Adipocyte (in vitro differentiated cells): ENCODE results near the gene DEFB132.

ENCODE experiments used
- DNase-seq: peaks from one replicate; pipeline ENCODE4 v3.0.0-alpha.2; 2015; ENCODE audit warnings: low read depth
- H3K27me3 ChIP-seq: replicated peaks from 2 replicates; pipeline ENCODE4 v1.7.0; 2013; ENCODE audit warnings: mild to moderate bottlenecking, low read length, moderate library complexity; ENCODE audit not compliant: control insufficient read depth, insufficient read depth
- H3K36me3 ChIP-seq: 2 replicates; pipeline ENCODE4 v1.7.0; 2013; ENCODE audit warnings: low read length, mild to moderate bottlenecking, moderate library complexity; ENCODE audit not compliant: control insufficient read depth, insufficient read depth, severe bottlenecking
- H3K4me1 ChIP-seq: 2 replicates; pipeline ENCODE4 v1.7.0; 2013; ENCODE audit warnings: mild to moderate bottlenecking, low read length, moderate library complexity; ENCODE audit not compliant: control insufficient read depth, insufficient read depth
- H3K4me3 ChIP-seq: 2 replicates; pipeline ENCODE4 v1.7.0; 2013; ENCODE audit warnings: mild to moderate bottlenecking, low read length, moderate library complexity
- H3K9ac ChIP-seq: 2 replicates; pipeline ENCODE4 v1.7.0; 2013; ENCODE audit warnings: mild to moderate bottlenecking, low read length, moderate library complexity
- H3K9me3 ChIP-seq: 2 replicates; pipeline ENCODE4 v1.7.0; 2013; ENCODE audit warnings: mild to moderate bottlenecking, low read length, moderate library complexity; ENCODE audit not compliant: control insufficient read depth

The DEFB132 gene

DNA sequence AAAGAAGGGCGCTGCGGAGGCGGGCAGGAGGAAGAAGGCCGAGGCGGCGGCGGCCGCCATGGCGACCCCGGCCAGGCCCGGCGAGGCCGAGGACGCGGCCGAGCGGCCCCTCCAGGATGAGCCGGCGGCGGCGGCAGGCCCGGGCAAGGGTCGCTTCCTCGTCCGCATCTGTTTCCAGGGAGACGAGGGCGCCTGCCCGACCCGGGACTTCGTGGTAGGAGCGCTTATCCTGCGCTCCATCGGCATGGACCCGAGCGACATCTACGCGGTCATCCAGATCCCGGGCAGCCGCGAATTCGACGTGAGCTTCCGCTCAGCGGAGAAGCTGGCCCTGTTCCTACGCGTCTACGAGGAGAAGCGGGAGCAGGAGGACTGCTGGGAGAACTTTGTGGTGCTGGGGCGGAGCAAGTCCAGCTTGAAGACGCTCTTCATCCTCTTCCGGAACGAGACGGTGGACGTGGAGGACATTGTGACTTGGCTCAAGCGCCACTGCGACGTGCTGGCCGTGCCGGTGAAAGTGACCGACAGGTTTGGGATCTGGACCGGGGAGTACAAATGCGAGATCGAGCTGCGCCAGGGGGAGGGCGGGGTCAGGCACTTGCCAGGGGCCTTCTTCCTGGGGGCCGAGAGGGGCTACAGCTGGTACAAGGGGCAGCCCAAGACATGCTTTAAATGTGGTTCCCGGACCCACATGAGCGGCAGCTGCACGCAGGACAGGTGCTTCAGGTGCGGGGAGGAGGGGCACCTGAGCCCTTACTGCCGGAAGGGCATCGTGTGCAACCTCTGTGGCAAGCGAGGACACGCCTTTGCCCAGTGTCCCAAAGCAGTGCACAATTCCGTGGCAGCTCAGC, 40.6 kb downstream of the DEFB132 start:
- Histone ChIP-seq H3K4me1 (peaks cover 28% of the 10 kb centered on the region), H3K9ac (peak overlapping the region; percentile 98), H3K36me3 (no peaks in the 10 kb centered on the region), H3K27me3 (no peaks in the 10 kb centered on the region), H3K4me3 (peak overlapping the region; percentile 97), H3K9me3 (no peaks in the 10 kb centered on the region)
- DNase-seq: peak; percentile 74

DNA sequence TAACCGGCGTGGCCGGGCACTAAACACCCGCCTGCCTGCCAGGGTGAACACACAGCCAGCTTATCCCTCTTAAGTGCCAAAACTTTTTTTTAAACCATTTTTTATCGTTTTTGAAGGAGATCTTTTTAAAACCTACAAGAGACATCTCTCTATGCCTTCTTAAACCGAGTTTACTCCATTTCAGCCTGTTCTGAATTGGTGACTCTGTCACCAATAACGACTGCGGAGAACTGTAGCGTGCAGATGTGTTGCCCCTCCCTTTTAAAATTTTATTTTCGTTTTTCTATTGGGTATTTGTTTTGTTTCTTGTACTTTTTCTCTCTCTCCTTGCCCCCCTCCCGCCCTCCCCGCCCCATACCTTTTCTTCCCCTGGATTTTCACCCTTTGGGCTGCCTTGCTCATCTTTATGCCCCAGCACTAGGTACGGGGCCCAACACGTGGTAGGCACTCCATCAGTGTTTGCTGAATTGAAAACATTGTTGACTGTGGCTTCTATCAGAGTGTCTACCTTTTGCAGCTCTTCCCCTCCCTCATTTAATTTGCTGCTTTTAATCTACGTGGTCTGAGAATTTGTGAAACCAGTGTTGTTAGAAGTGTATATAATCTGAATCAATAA, 41.4 kb downstream of the DEFB132 start:
- H3K9ac ChIP-seq: peak overlapping the region; percentile 98
- no peaks in the 10 kb centered on the region for H3K9me3 ChIP-seq
- H3K4me3 ChIP-seq: peak overlapping the region; percentile 97
- no peaks in the 10 kb centered on the region for H3K27me3 ChIP-seq
- H3K36me3 ChIP-seq: no peaks in the 10 kb centered on the region
- peak; percentile 41 for DNase-seq
- peaks cover 27% of the 10 kb centered on the region for H3K4me1 ChIP-seq

DNA sequence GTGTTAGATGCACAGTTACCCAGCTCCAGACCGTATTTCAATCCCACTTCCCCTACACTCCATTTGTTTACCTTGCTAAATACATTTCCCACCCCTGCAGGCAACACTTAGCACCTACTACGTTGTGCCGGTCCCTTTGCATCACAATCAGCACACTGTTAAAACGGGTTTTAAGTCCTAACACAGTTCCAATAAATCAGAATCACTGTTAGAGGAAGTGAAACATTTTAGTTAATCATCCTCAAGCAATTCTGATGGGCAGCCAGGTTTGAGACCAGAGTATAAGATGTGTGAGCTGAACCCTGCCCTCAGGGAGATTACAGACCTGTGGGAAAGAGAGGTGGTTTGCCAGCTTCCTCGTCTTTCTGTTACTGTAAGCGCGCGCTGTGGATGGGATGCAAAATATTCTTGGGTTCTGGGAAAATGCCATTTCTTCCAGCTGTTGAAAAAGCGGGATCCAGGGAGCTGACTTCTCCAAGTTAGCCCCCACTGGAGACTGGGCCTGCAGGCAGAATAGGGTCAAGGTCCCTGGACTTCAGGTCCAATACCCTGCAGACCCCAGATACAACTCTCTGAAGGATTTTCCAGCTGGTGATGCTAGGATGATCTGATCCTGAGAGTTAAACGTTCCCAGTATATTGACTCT, 42.9 kb downstream of the DEFB132 start:
- DNase-seq: no peak
- Histone ChIP-seq H3K4me3 (peak overlapping the region; percentile 97), H3K9ac (peak overlapping the region; percentile 30)

DNA sequence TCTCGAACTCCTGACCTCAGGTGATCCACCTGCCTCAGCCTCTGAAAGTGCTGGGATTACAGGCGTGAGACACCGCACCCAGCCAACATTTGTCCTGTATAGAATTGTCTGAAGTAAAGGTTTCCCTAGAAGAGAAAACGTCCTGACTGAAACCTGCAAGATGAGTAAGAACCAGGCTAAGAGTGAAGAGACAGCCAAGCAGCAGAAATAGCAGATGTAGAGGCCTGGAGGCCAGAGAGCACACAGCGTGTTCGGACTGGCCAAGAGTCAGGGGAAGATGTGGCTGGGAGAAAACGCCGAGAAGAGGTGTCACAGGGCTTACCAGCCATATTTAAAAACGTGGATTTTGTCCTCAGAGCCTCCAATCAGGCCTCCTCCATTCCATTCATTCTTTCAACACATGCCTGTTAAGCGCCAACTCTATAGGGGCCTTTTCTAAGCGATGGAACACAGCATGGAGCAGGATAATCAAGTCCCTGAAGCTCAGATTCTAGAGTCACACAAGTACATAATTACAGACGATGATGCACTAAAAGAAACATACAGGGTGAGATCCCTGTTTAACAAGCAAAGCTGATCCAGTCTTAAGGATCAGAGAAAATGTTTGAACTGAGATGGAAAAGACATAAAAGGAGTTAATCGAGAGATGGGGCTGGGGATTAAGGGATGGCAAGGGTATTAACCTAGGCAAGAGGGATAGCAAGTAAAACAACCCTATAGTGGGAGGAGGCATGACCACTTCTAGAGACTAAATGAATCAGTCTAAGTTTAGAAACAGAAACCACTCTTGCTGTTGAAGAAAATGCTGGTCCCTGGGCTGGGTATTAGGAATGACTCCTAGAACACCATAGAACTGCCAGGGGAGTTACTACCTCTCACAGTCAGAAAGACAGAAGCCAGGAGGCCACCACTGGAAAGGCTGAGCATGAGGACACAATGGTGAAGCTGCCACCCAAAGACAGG, 44.6 kb downstream of the DEFB132 start:
- no peak overlapping the region for H3K9ac ChIP-seq
- H3K27me3 ChIP-seq: no peaks in the 10 kb centered on the region
- peaks cover 18% of the 10 kb centered on the region for H3K4me1 ChIP-seq
- DNase-seq: no peak
- H3K36me3 ChIP-seq: no peaks in the 10 kb centered on the region
- H3K4me3 ChIP-seq: no peak overlapping the region
- H3K9me3 ChIP-seq: no peaks in the 10 kb centered on the region

More for the DNA sequence above, 42.9 kb downstream of the DEFB132 start:
- Histone ChIP-seq H3K4me1 (peaks cover 27% of the 10 kb centered on the region), H3K27me3 (no peaks in the 10 kb centered on the region), H3K36me3 (no peaks in the 10 kb centered on the region), H3K9me3 (no peaks in the 10 kb centered on the region)

DNA sequence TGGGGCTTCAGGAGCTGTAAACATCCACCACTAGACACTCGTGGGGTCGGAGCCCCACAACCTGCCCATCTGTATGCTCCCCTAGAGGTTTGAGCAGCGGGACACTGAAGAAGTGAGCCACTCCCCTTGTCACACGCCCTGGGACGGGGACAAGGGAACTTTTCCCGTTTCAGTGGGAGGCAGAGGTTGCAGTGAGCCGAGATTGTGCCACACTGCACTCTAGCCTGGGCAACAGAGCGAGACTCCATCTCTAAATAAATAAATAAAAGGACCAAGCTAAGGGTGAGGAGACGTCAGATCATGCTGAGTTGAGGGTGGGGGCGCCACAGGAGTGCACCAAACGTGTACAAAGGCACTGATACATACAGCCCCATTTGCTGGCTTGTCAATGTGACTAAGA, 48.2 kb downstream of the DEFB132 start:
- H3K9ac ChIP-seq: no peak overlapping the region
- no peaks in the 10 kb centered on the region for H3K36me3 ChIP-seq
- no peak overlapping the region for H3K4me3 ChIP-seq
- no peaks in the 10 kb centered on the region for H3K27me3 ChIP-seq
- no peaks in the 10 kb centered on the region for H3K9me3 ChIP-seq
- H3K4me1 ChIP-seq: peaks cover 18% of the 10 kb centered on the region
- no peak for DNase-seq

DNA sequence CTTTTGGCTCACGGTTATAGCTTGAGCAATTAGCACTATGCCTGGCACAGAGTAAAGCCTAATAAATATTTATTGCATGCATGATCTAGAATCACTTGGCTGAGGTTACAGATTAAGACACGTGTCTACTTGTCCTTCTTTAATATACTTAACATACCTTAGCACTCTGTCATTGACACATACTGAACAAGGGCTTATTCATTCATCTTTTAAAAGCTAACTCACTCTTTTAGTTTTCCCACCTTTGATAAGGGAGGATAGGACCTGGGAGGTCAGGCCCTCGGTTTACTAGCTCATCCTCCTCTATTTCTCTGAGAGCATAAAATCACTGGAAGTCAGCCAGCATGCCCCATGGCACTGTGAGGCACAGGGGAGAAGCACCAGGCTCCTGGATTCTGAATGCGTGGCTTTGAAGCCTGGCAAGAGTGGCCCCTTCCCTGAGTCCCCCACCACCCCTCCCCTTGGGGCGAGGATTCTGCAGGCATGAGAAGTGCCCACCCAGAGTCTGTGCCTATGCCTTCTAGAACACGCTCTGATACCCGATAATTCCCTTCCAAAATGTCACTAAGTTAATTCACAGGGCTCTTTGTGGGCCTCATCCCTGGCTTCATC, 51.0 kb downstream of the DEFB132 start:
- Histone ChIP-seq H3K27me3 (no peaks in the 10 kb centered on the region), H3K4me3 (no peak overlapping the region), H3K4me1 (peaks cover 18% of the 10 kb centered on the region), H3K36me3 (no peaks in the 10 kb centered on the region), H3K9ac (no peak overlapping the region), H3K9me3 (no peaks in the 10 kb centered on the region)
- DNase-seq: no peak

DNA sequence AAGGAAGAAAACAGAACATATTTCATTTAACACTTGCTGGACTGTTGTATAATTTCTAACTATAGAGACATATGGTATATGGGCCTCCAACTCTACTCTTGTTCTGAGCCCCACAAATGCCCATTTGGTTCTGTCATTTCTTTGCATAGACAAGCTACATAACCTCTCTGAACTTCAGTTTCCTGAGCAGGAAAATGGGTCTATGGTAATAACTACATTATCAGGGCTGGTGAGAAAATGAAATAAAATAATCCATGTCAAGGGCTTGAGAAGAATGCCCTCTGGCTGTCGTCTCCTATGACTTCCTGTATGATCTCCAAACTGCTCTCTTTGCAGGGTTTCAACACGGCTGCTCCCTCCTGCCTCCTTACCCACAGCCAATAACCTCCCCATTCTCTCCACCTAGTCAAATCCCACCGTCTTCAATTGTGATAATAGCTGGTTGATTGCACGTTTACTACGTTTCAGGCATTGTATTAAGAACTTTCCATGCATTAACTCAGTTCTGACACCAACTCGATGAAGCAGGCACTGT, 51.8 kb downstream of the DEFB132 start:
- peak; percentile 72 for DNase-seq
- peaks cover 26% of the 10 kb centered on the region for H3K4me1 ChIP-seq
- peak overlapping the region; percentile 81 for H3K9ac ChIP-seq
- no peaks in the 10 kb centered on the region for H3K27me3 ChIP-seq
- H3K4me3 ChIP-seq: peak overlapping the region; percentile 78
- no peaks in the 10 kb centered on the region for H3K36me3 ChIP-seq
- H3K9me3 ChIP-seq: no peaks in the 10 kb centered on the region

DNA sequence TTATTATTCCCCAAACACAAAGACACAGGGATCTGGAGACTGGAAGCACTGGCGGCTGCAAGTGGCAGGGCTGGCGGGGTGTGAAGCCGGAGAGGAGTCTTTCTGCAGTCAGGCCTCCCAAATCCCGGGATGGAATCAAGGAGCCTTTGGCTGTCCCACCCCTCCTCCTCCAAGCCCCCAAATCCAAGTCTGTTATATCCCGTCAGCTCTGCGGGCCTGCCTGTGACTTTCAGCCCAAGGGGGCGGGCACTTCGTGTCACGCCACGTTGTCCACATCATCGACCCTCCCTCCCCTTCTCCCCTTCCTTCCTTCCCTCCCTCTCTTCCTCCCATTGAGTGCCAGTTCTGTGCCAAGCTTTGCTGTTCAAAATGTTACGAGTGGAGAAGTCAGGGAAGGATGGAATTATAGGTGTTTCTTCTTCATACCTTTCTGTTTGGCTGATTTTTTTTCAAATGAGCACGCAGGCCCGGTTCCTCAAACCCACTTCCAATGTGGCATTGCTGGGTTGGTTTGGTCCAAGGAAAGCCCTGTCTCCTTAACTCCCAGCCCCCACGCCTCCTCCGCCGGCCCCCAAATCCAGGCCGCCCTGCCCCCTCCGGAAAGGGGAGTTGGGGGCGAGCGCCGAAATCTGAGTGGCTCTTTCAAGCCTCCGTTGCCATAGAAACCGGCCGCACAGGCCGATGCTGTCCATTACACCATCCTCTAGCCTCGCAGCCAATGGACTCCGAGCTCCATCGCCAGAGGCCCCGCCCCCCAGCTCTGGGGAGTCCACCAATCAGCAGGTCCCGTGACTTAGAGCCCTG, 52.5 kb downstream of the DEFB132 start:
- DNase-seq: peak; percentile 100
- Histone ChIP-seq H3K9me3 (no peaks in the 10 kb centered on the region), H3K4me1 (peaks cover 26% of the 10 kb centered on the region), H3K9ac (peak overlapping the region; percentile 81), H3K4me3 (peak overlapping the region; percentile 78), H3K27me3 (no peaks in the 10 kb centered on the region), H3K36me3 (no peaks in the 10 kb centered on the region)

DNA sequence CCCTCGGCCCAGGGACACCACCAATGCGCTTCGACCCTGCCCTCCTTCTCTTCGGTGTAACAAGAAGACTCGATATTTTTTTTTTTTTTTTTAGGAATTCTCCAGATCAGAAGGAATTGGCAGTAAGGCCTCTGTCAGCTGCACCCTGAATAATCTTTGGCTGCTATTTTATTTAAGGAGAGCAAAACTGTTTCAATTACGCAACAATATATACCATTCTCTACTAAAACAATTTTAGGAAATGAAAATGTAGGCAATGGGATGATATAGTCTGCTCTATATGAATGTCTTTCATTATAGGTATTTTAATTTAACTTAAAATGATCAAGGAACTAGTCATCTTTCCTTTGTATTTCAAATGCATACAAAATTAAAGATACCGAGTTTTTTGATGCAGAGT, 53.1 kb downstream of the DEFB132 start:
- DNase-seq: no peak
- Histone ChIP-seq H3K9ac (peak overlapping the region; percentile 66), H3K27me3 (no peaks in the 10 kb centered on the region), H3K4me1 (peaks cover 26% of the 10 kb centered on the region), H3K9me3 (no peaks in the 10 kb centered on the region), H3K4me3 (peak overlapping the region; percentile 67), H3K36me3 (no peaks in the 10 kb centered on the region)
